ENCODE results near the gene DNAI2. TPM values are rescaled to one million over a fixed set of nuclear protein-coding genes. Genes with fewer than 3 reads are reported as not detected.

Gene DNAI2
- total RNA-seq, 6 donors from 2014 or later: 0.29 to 16.1 (median 3.7) TPM

- H3K4me1 ChIP-seq: no peaks in the 10 kb centered on the region
- WGBS, 2 donors: 89 to 93% methylated on average over 10 of the region's 10 CpGs
- H3K27me3 ChIP-seq: no peaks in the 10 kb centered on the region
- H3K9me3 ChIP-seq: no peaks in the 10 kb centered on the region
- no peaks in the 10 kb centered on the region for H3K36me3 ChIP-seq
- TF ChIP-seq POLR2A (IDR thresholded peaks at IDR 0.05) (no peak), EP300 (IDR thresholded peaks at IDR 0.05) (no peak), POLR2AphosphoS5 (IDR thresholded peaks at IDR 0.05) (no peak)
- TF ChIP-seq, protein P1, sequence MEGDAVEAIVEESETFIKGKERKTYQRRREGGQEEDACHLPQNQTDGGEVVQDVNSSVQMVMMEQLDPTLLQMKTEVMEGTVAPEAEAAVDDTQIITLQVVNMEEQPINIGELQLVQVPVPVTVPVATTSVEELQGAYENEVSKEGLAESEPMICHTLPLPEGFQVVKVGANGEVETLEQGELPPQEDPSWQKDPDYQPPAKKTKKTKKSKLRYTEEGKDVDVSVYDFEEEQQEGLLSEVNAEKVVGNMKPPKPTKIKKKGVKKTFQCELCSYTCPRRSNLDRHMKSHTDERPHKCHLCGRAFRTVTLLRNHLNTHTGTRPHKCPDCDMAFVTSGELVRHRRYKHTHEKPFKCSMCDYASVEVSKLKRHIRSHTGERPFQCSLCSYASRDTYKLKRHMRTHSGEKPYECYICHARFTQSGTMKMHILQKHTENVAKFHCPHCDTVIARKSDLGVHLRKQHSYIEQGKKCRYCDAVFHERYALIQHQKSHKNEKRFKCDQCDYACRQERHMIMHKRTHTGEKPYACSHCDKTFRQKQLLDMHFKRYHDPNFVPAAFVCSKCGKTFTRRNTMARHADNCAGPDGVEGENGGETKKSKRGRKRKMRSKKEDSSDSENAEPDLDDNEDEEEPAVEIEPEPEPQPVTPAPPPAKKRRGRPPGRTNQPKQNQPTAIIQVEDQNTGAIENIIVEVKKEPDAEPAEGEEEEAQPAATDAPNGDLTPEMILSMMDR (IDR thresholded peaks at IDR 0.05): no peak
- H3K4me3 ChIP-seq: no peak overlapping the region
- DNase-seq (no peak), ATAC-seq (ENCODE audit: low FRiP score in 2 of 2) (no peak)
- no peak overlapping the region for H3K27ac ChIP-seq
Measured at GRCh38 chr17:74318391-74318790, 44.4 kb downstream of the DNAI2 start.

GRCh38 chr17:74324521-74324920 is 50.5 kb downstream of the DNAI2 start:
- Histone ChIP-seq H3K9me3 (no peaks in the 10 kb centered on the region), H3K36me3 (no peaks in the 10 kb centered on the region), H3K27me3 (peaks cover 0 to 10% (median 4%) of the 10 kb centered on the region in 4 donors), H3K4me3 (no peak overlapping the region), H3K27ac (no peak overlapping the region), H3K4me1 (peaks cover 15 to 21% (median 15%) of the 10 kb centered on the region in 4 donors)
- DNase-seq (no peak), ATAC-seq (ENCODE audit: low FRiP score in 2 of 2) (no peak)
- no peak for TF ChIP-seq EP300 (IDR thresholded peaks at IDR 0.05)
- WGBS, 2 donors: 84 to 94% methylated on average over 6 of the region's 6 CpGs

DNA sequence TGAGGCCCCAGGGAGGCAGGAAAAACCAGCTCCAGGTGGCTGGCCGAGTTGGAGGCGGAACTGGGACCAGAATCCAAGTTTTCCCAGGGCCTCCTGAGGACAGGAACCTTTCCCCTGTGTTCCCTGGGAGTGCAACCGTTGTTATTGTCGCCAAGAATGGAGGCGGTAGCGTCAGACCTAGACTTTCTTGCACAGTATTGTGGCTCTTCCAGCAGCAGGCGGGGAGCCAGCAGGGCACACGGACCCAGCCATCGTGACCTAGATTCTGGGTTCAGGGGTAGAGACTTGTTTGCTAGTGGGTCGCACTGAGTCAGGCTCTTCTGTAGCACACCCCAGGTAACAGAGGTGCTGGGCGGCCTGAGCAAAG is 51.3 kb downstream of the DNAI2 start:
- Histone ChIP-seq H3K27ac (peak overlapping the region in 3 of 4 donors; percentile 1 to 12 (median 12)), H3K9me3 (no peaks in the 10 kb centered on the region), H3K36me3 (no peaks in the 10 kb centered on the region), H3K4me1 (peaks cover 15 to 21% (median 15%) of the 10 kb centered on the region in 4 donors), H3K4me3 (peak overlapping the region in 3 of 4 donors; percentile 33 to 49 (median 46)), H3K27me3 (peaks cover 0 to 10% (median 4%) of the 10 kb centered on the region in 4 donors)
- DNase-seq (no peak), ATAC-seq (ENCODE audit: low FRiP score in 2 of 2) (no peak)
- WGBS, 2 donors: 31 to 60% methylated on average over 2 to 11 of the region's 11 CpGs
- TF ChIP-seq POLR2AphosphoS5 (IDR thresholded peaks at IDR 0.05): no peak
- no peak for TF ChIP-seq EP300 (IDR thresholded peaks at IDR 0.05)
- TF ChIP-seq POLR2A (IDR thresholded peaks at IDR 0.05): no peak
- TF ChIP-seq, protein P1 (IDR thresholded peaks at IDR 0.05): no peak

- peak in 1 of 2 donors; percentile 68 for ATAC-seq (ENCODE audit: low FRiP score in 2 of 2)
- TF ChIP-seq POLR2A (IDR thresholded peaks at IDR 0.05) (no peak), POLR2AphosphoS5 (IDR thresholded peaks at IDR 0.05) (peak in 1 of 2 donors; percentile 54)
- H3K27me3 ChIP-seq: peaks cover 0 to 10% (median 4%) of the 10 kb centered on the region in 4 donors
- no peaks in the 10 kb centered on the region for H3K9me3 ChIP-seq
- peak within 1 kb of the TSS in 3 of 4 donors; percentile 1 to 12 (median 12) for H3K27ac ChIP-seq
- peak within 1 kb of the TSS in 3 of 4 donors; percentile 33 to 49 (median 46) for H3K4me3 ChIP-seq
- peak; percentile 33 to 91 for DNase-seq
- WGBS, 2 donors: 7 to 10% methylated on average over 27 to 29 of the region's 73 CpGs
- no peaks in the 10 kb centered on the region for H3K36me3 ChIP-seq
- peaks cover 15 to 21% (median 15%) of the 10 kb centered on the region in 4 donors for H3K4me1 ChIP-seq
Measured at GRCh38 chr17:74325743-74326379, 51.8 kb downstream of the DNAI2 start, which contains the start of gene KIF19. Gene KIF19 (plus strand): TSS chr17:74326226. CDS start chr17:74326350, 124 bp downstream.

DNA sequence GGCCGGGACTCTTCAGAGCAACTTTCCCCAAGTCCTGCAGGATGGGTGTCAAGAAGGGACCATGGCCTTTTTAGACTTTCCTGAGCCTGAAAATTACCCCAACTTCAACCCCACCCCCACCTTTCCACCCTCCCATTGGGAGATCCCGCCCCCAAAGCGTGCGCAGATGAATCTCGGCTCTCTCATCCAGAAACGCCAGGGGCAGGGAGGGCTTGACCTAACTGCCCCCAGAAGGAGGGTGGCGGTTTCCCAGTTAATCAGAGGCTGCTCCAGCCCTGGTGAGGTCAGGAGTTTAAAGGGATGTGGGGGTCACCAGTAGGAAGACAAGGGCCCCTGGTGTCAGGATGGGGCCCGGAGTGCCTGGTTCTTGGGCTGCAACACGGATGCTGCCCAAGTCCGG is 52.5 kb downstream of the DNAI2 start:
- ATAC-seq (ENCODE audit: low FRiP score in 2 of 2) (no peak), DNase-seq (no peak)
- peaks cover 15 to 21% (median 15%) of the 10 kb centered on the region in 4 donors for H3K4me1 ChIP-seq
- TF ChIP-seq, protein P1 (IDR thresholded peaks at IDR 0.05): no peak
- TF ChIP-seq POLR2AphosphoS5 (IDR thresholded peaks at IDR 0.05) (no peak), POLR2A (IDR thresholded peaks at IDR 0.05) (no peak), EP300 (IDR thresholded peaks at IDR 0.05) (no peak)
- H3K4me3 ChIP-seq: peak overlapping the region in 3 of 4 donors; percentile 33 to 49 (median 46)
- H3K27ac ChIP-seq: no peak overlapping the region
- peaks cover 0 to 10% (median 4%) of the 10 kb centered on the region in 4 donors for H3K27me3 ChIP-seq
- 19 to 32% methylated on average over 6 to 9 of the region's 10 CpGs for WGBS, 2 donors
- no peaks in the 10 kb centered on the region for H3K36me3 ChIP-seq
- no peaks in the 10 kb centered on the region for H3K9me3 ChIP-seq

Measured in upper lobe of left lung (tissue), 6 donors.